Epithelial cell of esophagus (primary cell): ENCODE results near the gene IFT81.

Experiments
- DNase-seq: peaks from one replicate; pipeline ENCODE4 v3.0.0; 2010; ENCODE audit warnings: low read depth
- H3K4me3 ChIP-seq: 2 replicates; pipeline ENCODE4 v1.5.1; 2011; ENCODE audit warnings: mild to moderate bottlenecking, low read length, control low read depth
- TF ChIP-seq, protein P1 (sequence below): IDR thresholded peaks from 2 replicates; pipeline ENCODE4 v1.5.1; 2011; ENCODE audit warnings: low read depth, mild to moderate bottlenecking, low read length, control low read depth, inconsistent platforms; ENCODE audit not compliant: insufficient read depth; ENCODE audit errors: missing control alignments

The IFT81 gene

DNA sequence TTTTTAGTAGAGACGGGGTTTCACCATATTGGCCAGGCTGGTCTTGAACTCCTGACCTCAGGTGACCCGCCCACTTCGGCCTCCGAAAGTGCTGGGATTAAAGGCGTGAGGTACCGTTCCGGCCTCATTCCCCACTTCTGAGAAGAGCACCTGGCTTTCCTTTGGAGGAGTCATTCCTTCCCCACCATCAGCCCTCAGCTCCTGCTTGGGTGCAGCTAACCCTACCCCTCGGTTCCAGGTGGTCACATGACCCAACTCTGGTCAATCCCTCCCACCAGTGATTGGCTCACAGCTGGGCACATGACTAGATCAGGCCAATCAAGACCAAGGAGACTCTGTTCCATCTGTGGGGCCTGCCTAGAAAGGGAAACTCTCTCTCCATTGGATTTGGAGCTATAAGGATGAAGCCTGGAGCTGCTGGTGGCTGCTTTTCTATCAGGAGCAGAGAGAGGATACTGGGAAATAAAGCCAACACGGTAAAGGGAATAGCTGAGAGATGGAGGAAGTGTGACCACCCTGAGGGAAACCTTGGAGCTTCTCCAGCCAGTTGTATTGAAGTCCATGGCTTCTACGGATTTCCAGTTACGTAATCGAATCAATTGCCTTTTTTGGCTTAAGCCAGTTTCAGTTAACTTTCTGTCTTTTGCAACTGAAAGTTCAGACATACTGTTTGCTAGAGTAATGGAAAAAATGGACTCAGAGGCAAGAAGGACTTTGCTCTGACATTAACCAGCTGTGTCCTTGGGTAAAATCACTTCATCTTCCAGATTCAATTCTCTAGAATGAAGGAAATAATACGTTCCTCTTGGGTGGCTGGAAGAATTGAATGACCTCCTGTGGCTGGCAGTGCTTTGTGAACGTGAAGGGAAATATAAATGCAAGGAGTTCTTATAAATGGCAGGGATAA lies 19.7 kb upstream of the IFT81 start:
- no peak for DNase-seq
- no peak overlapping the region for H3K4me3 ChIP-seq
- TF ChIP-seq, protein P1, sequence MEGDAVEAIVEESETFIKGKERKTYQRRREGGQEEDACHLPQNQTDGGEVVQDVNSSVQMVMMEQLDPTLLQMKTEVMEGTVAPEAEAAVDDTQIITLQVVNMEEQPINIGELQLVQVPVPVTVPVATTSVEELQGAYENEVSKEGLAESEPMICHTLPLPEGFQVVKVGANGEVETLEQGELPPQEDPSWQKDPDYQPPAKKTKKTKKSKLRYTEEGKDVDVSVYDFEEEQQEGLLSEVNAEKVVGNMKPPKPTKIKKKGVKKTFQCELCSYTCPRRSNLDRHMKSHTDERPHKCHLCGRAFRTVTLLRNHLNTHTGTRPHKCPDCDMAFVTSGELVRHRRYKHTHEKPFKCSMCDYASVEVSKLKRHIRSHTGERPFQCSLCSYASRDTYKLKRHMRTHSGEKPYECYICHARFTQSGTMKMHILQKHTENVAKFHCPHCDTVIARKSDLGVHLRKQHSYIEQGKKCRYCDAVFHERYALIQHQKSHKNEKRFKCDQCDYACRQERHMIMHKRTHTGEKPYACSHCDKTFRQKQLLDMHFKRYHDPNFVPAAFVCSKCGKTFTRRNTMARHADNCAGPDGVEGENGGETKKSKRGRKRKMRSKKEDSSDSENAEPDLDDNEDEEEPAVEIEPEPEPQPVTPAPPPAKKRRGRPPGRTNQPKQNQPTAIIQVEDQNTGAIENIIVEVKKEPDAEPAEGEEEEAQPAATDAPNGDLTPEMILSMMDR: no peak

GRCh38 chr12:110105159-110105558 lies 19.0 kb upstream of the IFT81 start:
- no peak for DNase-seq
- TF ChIP-seq, protein P1: no peak
- no peak overlapping the region for H3K4me3 ChIP-seq

GRCh38 chr12:110105986-110106385 lies 18.2 kb upstream of the IFT81 start:
- no peak overlapping the region for H3K4me3 ChIP-seq
- TF ChIP-seq, protein P1: no peak
- DNase-seq: no peak

- peak; percentile 76 for DNase-seq
- no peak overlapping the region for H3K4me3 ChIP-seq
- TF ChIP-seq, protein P1: no peak
Observed at GRCh38 chr12:110107369-110108281, 16.5 kb upstream of the IFT81 start.

GRCh38 chr12:110108309-110109036 lies 15.7 kb upstream of the IFT81 start:
- H3K4me3 ChIP-seq: no peak overlapping the region
- no peak for DNase-seq
- TF ChIP-seq, protein P1: no peak

- peak; percentile 89 for DNase-seq
- TF ChIP-seq, protein P1: no peak
- H3K4me3 ChIP-seq: no peak overlapping the region
Observed at GRCh38 chr12:110109037-110109836, 14.9 kb upstream of the IFT81 start.
